Nephron (organoid): ENCODE results near the gene VPS51.

Experiments
- H3K27ac Mint-ChIP-seq, 3 experiments: 2 replicates each; pipeline ENCODE4 v1.8.0; 2020; ENCODE audit warnings: mixed read lengths in 3 of 3, mild to moderate bottlenecking in 2 of 3, moderate library complexity in 1 of 3
- H3K27me3 Mint-ChIP-seq: 2 replicates; pipeline ENCODE4 v1.8.0; 2021; ENCODE audit warnings: low read depth, mild to moderate bottlenecking, moderate library complexity, mixed read lengths
- H3K36me3 Mint-ChIP-seq: 2 replicates; pipeline ENCODE4 v1.8.0; 2020; ENCODE audit warnings: low read depth, mixed read lengths
- H3K4me1 Mint-ChIP-seq: 2 replicates; pipeline ENCODE4 v1.8.0; 2020; ENCODE audit warnings: mixed read lengths
- H3K4me3 Mint-ChIP-seq, 3 experiments: 2 replicates each; pipeline ENCODE4 v1.8.0; 2020; ENCODE audit warnings: mild to moderate bottlenecking in 3 of 3, mixed read lengths in 3 of 3, moderate library complexity in 2 of 3
- H3K9me3 Mint-ChIP-seq: 2 replicates; pipeline ENCODE4 v1.8.0; 2020; ENCODE audit warnings: mixed read lengths
- CTCF ChIP-seq, 3 experiments: fragments of 200-600 bp; sonication (generic); IDR thresholded peaks; one replicate each; pipeline ENCODE4 v1.5.0; 2021; ENCODE audit warnings: antibody characterized with exemption in 3 of 3; ENCODE audit not compliant: unreplicated experiment in 3 of 3

VPS51 gene

GRCh38 chr11:65066805-65067291 lies 29.2 kb upstream of the VPS51 start:
- H3K36me3 Mint-ChIP-seq: no peaks in the 10 kb centered on the region
- no peak overlapping the region for H3K4me3 Mint-ChIP-seq

DNA sequence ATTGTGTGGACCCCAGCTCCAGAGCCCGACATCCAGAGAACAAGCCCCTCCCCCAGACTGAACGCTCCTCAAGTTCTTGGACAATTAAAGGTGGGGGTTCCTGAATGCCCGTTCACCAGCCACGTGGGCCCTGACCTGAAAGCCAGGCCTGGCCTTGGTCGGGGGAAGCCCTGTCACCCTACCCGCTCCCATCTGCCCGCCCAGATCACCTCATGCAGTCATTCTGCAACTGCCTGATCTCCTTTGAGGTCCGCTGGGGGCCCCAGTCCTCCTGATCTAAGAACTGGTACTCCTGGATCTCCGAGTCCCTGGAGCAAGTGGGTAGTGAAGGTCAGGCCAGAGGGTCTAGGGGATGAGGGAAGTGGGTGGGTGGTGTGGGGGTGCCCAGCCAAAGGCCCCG lies 28.6 kb upstream of the VPS51 start:
- no peak for TF ChIP-seq CTCF (IDR thresholded peaks at IDR 0.05; ENCODE audit: unreplicated experiment in 3 of 3)
- no peak overlapping the region for H3K27ac Mint-ChIP-seq
- H3K9me3 Mint-ChIP-seq: no peaks in the 10 kb centered on the region
- no peaks in the 10 kb centered on the region for H3K27me3 Mint-ChIP-seq
- no peaks in the 10 kb centered on the region for H3K4me1 Mint-ChIP-seq
- H3K36me3 Mint-ChIP-seq: no peaks in the 10 kb centered on the region
- no peak overlapping the region for H3K4me3 Mint-ChIP-seq

More at GRCh38 chr11:65066805-65067291, 29.2 kb upstream of the VPS51 start:
- H3K27me3 Mint-ChIP-seq: no peaks in the 10 kb centered on the region
- no peak overlapping the region for H3K27ac Mint-ChIP-seq
- TF ChIP-seq CTCF (IDR thresholded peaks at IDR 0.05; ENCODE audit: unreplicated experiment in 3 of 3): no peak
- H3K4me1 Mint-ChIP-seq: no peaks in the 10 kb centered on the region
- no peaks in the 10 kb centered on the region for H3K9me3 Mint-ChIP-seq

- no peak for TF ChIP-seq CTCF (IDR thresholded peaks at IDR 0.05; ENCODE audit: unreplicated experiment in 3 of 3)
- no peaks in the 10 kb centered on the region for H3K9me3 Mint-ChIP-seq
- no peak overlapping the region for H3K27ac Mint-ChIP-seq
- H3K4me3 Mint-ChIP-seq: no peak overlapping the region
- no peaks in the 10 kb centered on the region for H3K36me3 Mint-ChIP-seq
- H3K27me3 Mint-ChIP-seq: no peaks in the 10 kb centered on the region
- H3K4me1 Mint-ChIP-seq: no peaks in the 10 kb centered on the region
These were observed 26.8 kb upstream of the VPS51 start for GRCh38 chr11:65069217-65069616.

GRCh38 chr11:65071907-65072630 lies 23.9 kb upstream of the VPS51 start:
- no peak for TF ChIP-seq CTCF (IDR thresholded peaks at IDR 0.05; ENCODE audit: unreplicated experiment in 3 of 3)
- H3K27ac Mint-ChIP-seq: no peak overlapping the region

DNA sequence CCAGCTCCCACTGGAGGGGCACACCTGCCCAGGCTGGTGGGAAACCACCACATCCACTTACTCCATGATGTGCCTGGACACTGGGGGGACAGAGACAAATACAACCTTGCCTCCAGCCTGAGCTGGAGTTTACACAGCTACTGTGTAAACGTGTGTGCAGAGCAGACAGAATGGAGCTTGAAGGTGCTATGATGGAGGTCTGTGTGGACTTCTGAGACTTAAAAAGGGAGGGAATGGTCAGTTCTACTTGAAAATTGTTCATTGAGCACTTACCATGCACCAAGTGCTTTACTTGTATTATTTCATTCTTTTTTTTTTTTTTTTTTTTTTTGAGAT lies 23.4 kb upstream of the VPS51 start:
- Mint-ChIP-seq H3K27ac (no peak overlapping the region), H3K4me1 (no peaks in the 10 kb centered on the region), H3K4me3 (no peak overlapping the region)

More at GRCh38 chr11:65071907-65072630, 23.9 kb upstream of the VPS51 start:
- Mint-ChIP-seq H3K4me1 (no peaks in the 10 kb centered on the region), H3K27me3 (no peaks in the 10 kb centered on the region), H3K9me3 (no peaks in the 10 kb centered on the region), H3K36me3 (no peaks in the 10 kb centered on the region), H3K4me3 (no peak overlapping the region)

More for the DNA sequence above, 23.4 kb upstream of the VPS51 start:
- Mint-ChIP-seq H3K9me3 (no peaks in the 10 kb centered on the region), H3K27me3 (no peaks in the 10 kb centered on the region), H3K36me3 (peaks cover under 1% of the 10 kb centered on the region)
- TF ChIP-seq CTCF (IDR thresholded peaks at IDR 0.05; ENCODE audit: unreplicated experiment in 3 of 3): no peak
